HepG2 (cell line): ENCODE results near the gene PAN2. TPM values are rescaled to one million over a fixed set of nuclear protein-coding genes. Genes with fewer than 3 reads are reported as not detected.
A peak's percentile ranks its signal among the peaks of the same experiment; 100 is the strongest.

ENCODE experiments used
- ATAC-seq: fragments of 200-7000 bp; cut with Tn5 transposase; 3 replicates; pipeline ENCODE4 v1.9.1; 2020; ENCODE audit warnings: mild to moderate bottlenecking, moderate library complexity
- BruUV-seq: library from RNA; stranded (reverse); fragments of 400-500 nt; replicated peaks from 2 replicates; lab custom pipeline; 2021; lab: Mats Ljungman, UMichigan
- CTCF ChIA-PET: fragments of 300-600 bp; formaldehyde crosslinking; extraction: SDS; loops from one replicate; lab custom pipeline; 2021; ENCODE audit warnings: low total read pairs, inconsistent platforms, low intra/inter-chr PET ratio; lab: Yijun Ruan, JAX
- POLR2A ChIA-PET: fragments of 350-600 bp; sonication (Branson Sonifier 250); formaldehyde crosslinking; loops from one replicate; lab custom pipeline; 2020; ENCODE audit warnings: antibody characterized with exemption, inconsistent platforms; lab: Yijun Ruan, JAX
- DNase-seq: peaks from one replicate; pipeline ENCODE4 v3.0.0-alpha.2; 2015; ENCODE audit warnings: low spot score
- FAIRE-seq: peaks from 3 replicates; lab custom pipeline; 2011; peaks lifted over from hg19 to GRCh38; lab: Jason Lieb, UNC
- H2AFZ ChIP-seq: one replicate; pipeline ENCODE4 v1.6.1; 2011; ENCODE audit warnings: low read length, inconsistent platforms
- H3K27ac ChIP-seq: fragments of 300-600 bp; 3 replicates; pipeline ENCODE4 v1.8.0; 2011; ENCODE audit warnings: mixed run types, mild to moderate bottlenecking, mixed read lengths, low read length, inconsistent platforms; ENCODE audit not compliant: insufficient read depth; ENCODE audit errors: extremely low read length
- H3K27me3 ChIP-seq, 2 experiments: fragments of 200-600 bp in 1 of 2; 2 replicates in 1 of 2; 3 replicates in 1 of 2; pipeline versions ENCODE4 v1.6.0 to v1.8.0; 2011; ENCODE audit warnings: low read length in 2 of 2, mild to moderate bottlenecking in 2 of 2, moderate library complexity in 2 of 2, inconsistent platforms in 1 of 2; ENCODE audit not compliant: insufficient read depth in 2 of 2, control insufficient read depth in 1 of 2
- H3K36me3 ChIP-seq, 2 experiments: fragments of 200-600 bp in 1 of 2; replicated peaks in 1 of 2; 2 replicates in 1 of 2; 3 replicates in 1 of 2; pipeline versions ENCODE4 v1.5.1 to v1.8.0; 2011; ENCODE audit warnings: low read length in 2 of 2, inconsistent platforms in 1 of 2; ENCODE audit not compliant: insufficient read depth in 2 of 2, control insufficient read depth in 1 of 2
- H3K4me1 ChIP-seq: 2 replicates; pipeline ENCODE4 v1.5.1; 2012; ENCODE audit warnings: low read length, inconsistent platforms; ENCODE audit not compliant: insufficient read depth
- H3K4me2 ChIP-seq: 2 replicates; pipeline ENCODE4 v1.6.0; 2011; ENCODE audit warnings: low read depth, low read length, inconsistent platforms
- H3K4me3 ChIP-seq, 3 experiments: fragments of 200-600 bp in 1 of 3; sonication (generic), shearing (Covaris generic) in 1 of 3; replicated peaks in 1 of 3; 2 replicates each; pipeline ENCODE4 v1.5.1; 2011 to 2016; ENCODE audit warnings: low read length in 3 of 3, inconsistent platforms in 2 of 3, low read depth in 2 of 3, mild to moderate bottlenecking in 2 of 3, control low read depth in 1 of 3, mixed read lengths in 1 of 3; ENCODE audit not compliant: insufficient read depth in 1 of 3
- H3K79me2 ChIP-seq: one replicate; pipeline ENCODE4 v1.6.1; 2011; ENCODE audit warnings: low read length, inconsistent platforms; ENCODE audit not compliant: insufficient read depth
- H3K9ac ChIP-seq: 2 replicates; pipeline ENCODE4 v1.6.0; 2011; ENCODE audit warnings: mild to moderate bottlenecking, low read depth, low read length, inconsistent platforms; ENCODE audit not compliant: insufficient read depth
- H3K9me3 ChIP-seq: 2 replicates; pipeline ENCODE4 v1.5.1; 2012; ENCODE audit warnings: mild to moderate bottlenecking, low read length
- H4K20me1 ChIP-seq: 2 replicates; pipeline ENCODE4 v1.6.0; 2011; ENCODE audit warnings: inconsistent platforms, mild to moderate bottlenecking, low read length, moderate library complexity; ENCODE audit not compliant: insufficient read depth
- ATF7-NPFF ChIP-seq: sonication (generic); formaldehyde crosslinking; IDR thresholded peaks from 2 replicates; pipeline ENCODE4 v1.8.1; 2023; ENCODE audit warnings: mild to moderate bottlenecking, low read depth, missing genetic modification reagents, moderate library complexity
- CENPT ChIP-seq: sonication (generic); formaldehyde crosslinking; IDR thresholded peaks from 2 replicates; pipeline ENCODE4 v1.8.0; 2022; ENCODE audit warnings: low read depth, mild to moderate bottlenecking, moderate library complexity, missing genetic modification reagents
- DMAP1 ChIP-seq: IDR thresholded peaks from 2 replicates; pipeline ENCODE4 v1.6.1; 2016
- ELF3 ChIP-seq: IDR thresholded peaks from 2 replicates; pipeline ENCODE4 v1.6.1; 2016; ENCODE audit warnings: missing genetic modification reagents, missing compliant biosample characterization
- HNRNPK ChIP-seq: fragments of 200-400 bp; formaldehyde crosslinking; IDR thresholded peaks from 2 replicates; pipeline ENCODE4 v1.6.1; 2018; ENCODE audit warnings: low read length, low read depth, moderate library complexity, mild to moderate bottlenecking; ENCODE audit not compliant: poor library complexity, severe bottlenecking
- KAT8 ChIP-seq: IDR thresholded peaks from 2 replicates; pipeline ENCODE4 v1.6.1; 2016; ENCODE audit warnings: missing genetic modification reagents, missing compliant biosample characterization
- MAZ ChIP-seq, 2 experiments: sonication (generic) in 1 of 2; formaldehyde crosslinking in 1 of 2; IDR thresholded peaks; 2 replicates each; pipeline versions ENCODE4 v1.5.0 to v1.6.1; 2012 to 2020; ENCODE audit warnings: low read depth in 2 of 2, mild to moderate bottlenecking in 2 of 2, borderline replicate concordance in 1 of 2, improper control_type of control experiment in 1 of 2, low read length in 1 of 2, missing genetic modification reagents in 1 of 2, moderate library complexity in 1 of 2
- MIXL1 ChIP-seq: IDR thresholded peaks from 2 replicates; pipeline ENCODE4 v1.6.1; 2016
- MZF1 ChIP-seq: sonication (generic); formaldehyde crosslinking; IDR thresholded peaks from 2 replicates; pipeline ENCODE4 v1.8.1; 2023; ENCODE audit warnings: mild to moderate bottlenecking, missing genetic modification reagents, borderline replicate concordance
- PHF8 ChIP-seq: sonication (generic); formaldehyde crosslinking; IDR thresholded peaks from 2 replicates; pipeline ENCODE4 v1.5.0; 2020; ENCODE audit warnings: missing genetic modification reagents
- PRDM15 ChIP-seq: sonication (generic); formaldehyde crosslinking; IDR thresholded peaks from 2 replicates; pipeline ENCODE4 v1.4.0; 2020; ENCODE audit warnings: missing genetic modification reagents
- RBM22 ChIP-seq: fragments of 200-400 bp; formaldehyde crosslinking; optimal IDR thresholded peaks from 2 replicates; pipeline ENCODE3; 2017; ENCODE audit warnings: mild to moderate bottlenecking, low read length, moderate library complexity
- RXRA ChIP-seq: sonication (generic); formaldehyde crosslinking; IDR thresholded peaks from 2 replicates; pipeline ENCODE4 v1.5.1; 2020; ENCODE audit warnings: missing genetic modification reagents
- SAP130 ChIP-seq: IDR thresholded peaks from 2 replicates; pipeline ENCODE4 v1.6.1; 2016; ENCODE audit warnings: low read depth
- TFE3 ChIP-seq: IDR thresholded peaks from 2 replicates; pipeline ENCODE4 v1.6.1; 2016
- ZBTB42 ChIP-seq: sonication (generic); formaldehyde crosslinking; IDR thresholded peaks from 2 replicates; pipeline ENCODE4 v1.5.0; 2020; ENCODE audit warnings: mild to moderate bottlenecking, missing genetic modification reagents
- ZNF317 ChIP-seq: sonication (generic); formaldehyde crosslinking; IDR thresholded peaks from 2 replicates; pipeline ENCODE4 v1.5.0; 2020; ENCODE audit warnings: mild to moderate bottlenecking, missing genetic modification reagents
- ZNF331 ChIP-seq: sonication (generic); formaldehyde crosslinking; IDR thresholded peaks from 2 replicates; pipeline ENCODE4 v1.4.0; 2020; ENCODE audit warnings: missing genetic modification reagents
- ZNF431 ChIP-seq: sonication (generic); formaldehyde crosslinking; IDR thresholded peaks from 2 replicates; pipeline ENCODE4 v1.9.0; 2022; ENCODE audit warnings: missing genetic modification reagents, low read depth, mild to moderate bottlenecking, borderline replicate concordance
- WGBS: methylation state at CpG from one replicate; pipeline ENCODE4 v1.1.6; 2017; ENCODE audit warnings: low lambda C conversion rate; 5-methylcytosine and 5-hydroxymethylcytosine counted together
- in situ Hi-C: cut with HindIII; loops from 2 replicates; pipeline ENCODE4 v1.10.0; 2017; ENCODE audit warnings: low pct_unique_long_range_greater_than_20kb; ENCODE audit not compliant: extremely low pct_ligation_motif_present
- intact Hi-C: fragments of 100-400 bp; cut with micrococcal nuclease; formaldehyde crosslinking; loops from one replicate; pipeline ENCODE4 v1.10.0; 2022; ENCODE audit not compliant: unreplicated experiment
- polyA plus RNA-seq, 8 experiments: library from polyadenylated mRNA; depleted of rRNA in 3 of 8; stranded (reverse) in 7 of 8; unstranded in 1 of 8; fragments of >200 nt; fragmentation: Illumina TruSeq in 4 of 8; extraction: Trizol in 4 of 8; gene quantifications; 2 replicates each; pipeline versions ENCODE4 v1.2.1 to v1.2.3, GENCODE V29; 2011 to 2016; ENCODE audit warnings: low read depth in 4 of 8, missing spikeins in 1 of 8, mixed read lengths in 1 of 8; ENCODE audit not compliant: insufficient read depth in 1 of 8
- total RNA-seq, 5 experiments: library from RNA; depleted of rRNA; stranded (reverse); fragments of >200 nt; fragmentation: Illumina TruSeq; extraction: Trizol; gene quantifications; 2 replicates each; pipeline ENCODE4 v1.2.3, GENCODE V29; 2016; ENCODE audit warnings: low read depth in 1 of 5

The PAN2 gene
- total and polyA plus RNA-seq, 2 of the 13 experiments (the other 11 are each of a cell fraction or from before 2014, with no cell fraction given), result 27.2 to 61.1 TPM

- DNase-seq (peak; percentile 83), FAIRE-seq (peak; percentile 80), ATAC-seq (peak; percentile 90)
- Histone ChIP-seq H3K27me3 (no peaks in the 10 kb centered on the region; a peak in 1 of 5 replicates), H3K36me3 (peaks cover 6 to 14% of the 10 kb centered on the region in 2 experiments; a peak in 3 of 5 replicates), H4K20me1 (no peaks in the 10 kb centered on the region), H3K27ac (peak within 1 kb of the TSS; percentile 82), H3K4me2 (peak within 1 kb of the TSS; percentile 99), H2AFZ (peak within 1 kb of the TSS; percentile 49), H3K4me1 (peaks cover 18% of the 10 kb centered on the region), H3K4me3 (peak within 1 kb of the TSS; percentile 54 to 91 (median 83)), H3K9me3 (no peaks in the 10 kb centered on the region), H3K9ac (peak within 1 kb of the TSS; percentile 69), H3K79me2 (no peaks in the 10 kb centered on the region)
- intact Hi-C loops, result loop anchor here (2.0 kb wide), 2 partner anchors 20 to 74 kb away; no protein-coding TSS in a partner anchor
- POLR2A ChIA-PET, result interaction anchor here (0.6 to 3.6 kb wide), 31 partner anchors 9 to 221 kb away, joined by 3 to 47 read pairs (median 5); partner anchors contain the start of genes ANKRD52, CNPY2, CS and ESYT1
- in situ Hi-C loops, result no loop called here
- WGBS, result 2% methylated on average over 26 of the region's 68 CpGs
- no TSS peak for BruUV-seq
- CTCF ChIA-PET, result interaction anchor here (0.9 to 1.4 kb wide), 2 partner anchors 9 to 36 kb away, joined by 3 to 6 read pairs; partner anchors contain the start of gene ANKRD52
- TF ChIP-seq TFE3 (CRISPR knock-in tag) (0 out of 2 replicates have a peak, but pooled peaks have one; percentile 39), ZBTB42 (CRISPR knock-in tag) (0 out of 2 replicates have a peak, but pooled peaks have one; percentile 84), KAT8 (peak; percentile 77; the same call in 1 of the 2 replicates), RXRA (CRISPR knock-in tag) (peak; percentile 75), ATF7-NPFF (CRISPR knock-in tag) (peak; percentile 95), ZNF431 (CRISPR knock-in tag) (0 out of 2 replicates have a peak, but pooled peaks have one; percentile 27), MAZ (IDR thresholded peaks at IDR 0.05; ENCODE audit: borderline replicate concordance, low read depth, low read length) (no peak), MAZ (CRISPR knock-in tag; IDR thresholded peaks at IDR 0.05; ENCODE audit: low read depth) (peak; percentile 82), MIXL1 (CRISPR knock-in tag) (peak; percentile 16; the same call in 1 of the 2 replicates), HNRNPK (peak; percentile 48), ZNF331 (peak; percentile 64; the same call in 1 of the 2 replicates), MZF1 (no peak), DMAP1 (CRISPR knock-in tag) (peak; percentile 57), PHF8 (CRISPR knock-in tag) (peak; percentile 95), SAP130 (CRISPR knock-in tag) (peak; percentile 92), ELF3 (CRISPR knock-in tag) (peak; percentile 76; the same call in 1 of the 2 replicates), ZNF317 (CRISPR knock-in tag) (0 out of 2 replicates have a peak, but pooled peaks have one; percentile 35), PRDM15 (no peak), RBM22 (no peak), CENPT (CRISPR knock-in tag) (peak; percentile 84; the same call in 1 of the 2 replicates)
These were observed 66.9 kb downstream of the PAN2 start, which contains the start of gene COQ10A for GRCh38 chr12:56266693-56267442. Gene COQ10A, plus strand, starts transcription at chr12:56266942. Its CDS starts 177 bp downstream, at chr12:56267119.
